HEK293T (cell line): ENCODE measurements around the gene ZNF503.

Experiments
- ARNT ChIP-seq: fragments of 450-650 bp; IDR thresholded peaks from 2 replicates; pipeline ENCODE4 v1.6.1; 2017; ENCODE audit warnings: mild to moderate bottlenecking
- BHLHE40 ChIP-seq: fragments of 450-650 bp; IDR thresholded peaks from 2 replicates; pipeline ENCODE4 v1.6.1; 2016; ENCODE audit warnings: mild to moderate bottlenecking, moderate library complexity, borderline replicate concordance
- CTBP1 ChIP-seq: fragments of 450-650 bp; IDR thresholded peaks from 2 replicates; pipeline ENCODE4 v1.6.1; 2016; ENCODE audit warnings: borderline replicate concordance
- ELF4 ChIP-seq: fragments of 450-650 bp; IDR thresholded peaks from 2 replicates; pipeline ENCODE4 v1.6.1; 2017; ENCODE audit warnings: antibody characterized with exemption
- FOXM1 ChIP-seq: fragments of 450-650 bp; IDR thresholded peaks from 2 replicates; pipeline ENCODE4 v1.6.1; 2017; ENCODE audit warnings: mild to moderate bottlenecking, borderline replicate concordance
- HDGF ChIP-seq: fragments of 450-650 bp; IDR thresholded peaks from 2 replicates; pipeline ENCODE4 v1.6.1; 2017; ENCODE audit warnings: antibody characterized with exemption, borderline replicate concordance
- LEF1 ChIP-seq: fragments of 450-650 bp; IDR thresholded peaks from 2 replicates; pipeline ENCODE4 v1.6.1; 2017; ENCODE audit warnings: mild to moderate bottlenecking, borderline replicate concordance
- PKNOX1 ChIP-seq: fragments of 450-650 bp; IDR thresholded peaks from 2 replicates; pipeline ENCODE4 v1.6.1; 2016
- SP1 ChIP-seq: fragments of 450-650 bp; IDR thresholded peaks from 2 replicates; pipeline ENCODE4 v1.6.1; 2017
- SUZ12 ChIP-seq: fragments of 450-650 bp; IDR thresholded peaks from 2 replicates; pipeline ENCODE4 v1.6.1; 2016; ENCODE audit warnings: mild to moderate bottlenecking

- TF ChIP-seq BHLHE40 (no peak), FOXM1 (no peak), HDGF (no peak), SUZ12 (no peak), SP1 (no peak), ARNT (no peak), PKNOX1 (no peak), ELF4 (no peak), CTBP1 (no peak), LEF1 (no peak)
Measured at GRCh38 chr10:75355706-75356105, 45.9 kb downstream of the ZNF503 start.
